ENCODE data around the gene ATP12A. TPM values are rescaled to one million over a fixed set of nuclear protein-coding genes. Genes with fewer than 3 reads are reported as not detected.

ATP12A gene
- total and polyA plus RNA-seq, 2 donors: 0.28 to 2.2 TPM

DNA sequence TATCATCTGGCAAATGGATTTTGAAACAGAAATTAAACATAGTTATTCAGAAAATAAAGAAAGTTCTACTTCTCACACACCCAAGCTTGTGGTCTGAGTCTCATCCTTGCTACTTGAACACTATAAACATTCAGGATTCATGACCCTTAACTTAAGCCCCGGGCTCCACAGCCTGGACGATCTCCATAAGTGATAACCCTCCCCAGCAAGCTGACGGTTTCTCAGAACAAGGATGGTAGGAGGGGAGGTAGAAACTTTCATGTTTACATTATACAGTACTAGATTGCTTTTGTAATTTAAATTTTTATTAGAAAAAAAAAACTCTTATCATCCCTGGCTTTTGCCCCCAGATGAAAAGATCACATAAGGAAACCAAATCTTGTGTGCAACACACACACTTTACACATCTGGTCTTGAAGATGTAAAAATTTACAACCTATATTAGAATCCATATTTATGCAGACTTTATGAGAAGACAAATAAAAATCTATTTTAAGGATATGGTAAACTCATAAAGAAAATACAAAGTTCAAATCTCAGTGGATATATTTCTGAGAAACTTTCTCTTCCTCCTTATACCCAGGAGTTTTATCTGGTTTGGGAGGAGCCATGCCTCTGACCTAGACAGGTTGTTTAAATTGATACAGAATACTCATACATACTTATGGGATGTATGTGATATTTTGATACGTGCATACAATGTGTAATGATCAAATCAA is 20.0 kb upstream of the ATP12A start:
- H3K27me3 ChIP-seq (ENCODE audit: control insufficient read depth in 2 of 2, insufficient read depth in 1 of 2, low read length in 1 of 2): no peaks in the 10 kb centered on the region
- H3K4me3 ChIP-seq (ENCODE audit: low read length in 2 of 2): no peak overlapping the region
- 87% methylated on average over 4 of the region's 4 CpGs for WGBS
- H3K4me1 ChIP-seq (ENCODE audit: control insufficient read depth in 2 of 2, insufficient read depth in 2 of 2, low read length in 2 of 2): no peaks in the 10 kb centered on the region
- DNase-seq (ENCODE audit: low read depth in 6 of 9, low spot score in 9 of 9): no peak
- no peaks in the 10 kb centered on the region for H3K36me3 ChIP-seq (ENCODE audit: control insufficient read depth in 2 of 2, insufficient read depth in 2 of 2, low read length in 1 of 2)
- no peak overlapping the region for H3K27ac ChIP-seq (ENCODE audit: low read depth in 1 of 2, low read length in 1 of 2)
- no peaks in the 10 kb centered on the region for H3K9me3 ChIP-seq (ENCODE audit: control insufficient read depth in 2 of 2, insufficient read depth in 1 of 2, low read length in 1 of 2)

DNA sequence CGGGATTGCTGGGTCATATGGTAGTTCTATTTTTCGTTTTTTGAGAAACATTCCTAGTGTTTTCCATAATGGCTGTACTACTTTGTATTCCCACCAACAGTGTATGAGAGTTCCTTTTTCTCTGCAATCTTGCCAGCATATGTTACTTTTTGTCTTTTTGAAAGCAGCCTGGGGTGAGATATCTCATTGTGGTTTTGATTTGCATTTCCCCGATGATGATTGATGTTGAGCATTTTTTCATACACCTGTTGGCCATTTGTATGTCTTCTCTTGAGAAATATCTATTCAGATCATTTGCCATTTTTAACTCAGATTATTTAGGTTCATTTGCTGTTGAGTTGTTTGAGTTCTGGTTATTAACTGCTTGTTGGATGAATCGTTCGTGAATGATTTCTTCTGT is 18.5 kb upstream of the ATP12A start:
- DNase-seq (ENCODE audit: low read depth in 6 of 9, low spot score in 9 of 9): no peak
- Histone ChIP-seq H3K9me3 (ENCODE audit: control insufficient read depth in 2 of 2, insufficient read depth in 1 of 2, low read length in 1 of 2) (no peaks in the 10 kb centered on the region), H3K4me1 (ENCODE audit: control insufficient read depth in 2 of 2, insufficient read depth in 2 of 2, low read length in 2 of 2) (no peaks in the 10 kb centered on the region), H3K27me3 (ENCODE audit: control insufficient read depth in 2 of 2, insufficient read depth in 1 of 2, low read length in 1 of 2) (no peaks in the 10 kb centered on the region), H3K4me3 (ENCODE audit: low read length in 2 of 2) (no peak overlapping the region), H3K36me3 (ENCODE audit: control insufficient read depth in 2 of 2, insufficient read depth in 2 of 2, low read length in 1 of 2) (no peaks in the 10 kb centered on the region), H3K27ac (ENCODE audit: low read depth in 1 of 2, low read length in 1 of 2) (no peak overlapping the region)
- WGBS: 79% methylated on average over 5 of the region's 5 CpGs

DNA sequence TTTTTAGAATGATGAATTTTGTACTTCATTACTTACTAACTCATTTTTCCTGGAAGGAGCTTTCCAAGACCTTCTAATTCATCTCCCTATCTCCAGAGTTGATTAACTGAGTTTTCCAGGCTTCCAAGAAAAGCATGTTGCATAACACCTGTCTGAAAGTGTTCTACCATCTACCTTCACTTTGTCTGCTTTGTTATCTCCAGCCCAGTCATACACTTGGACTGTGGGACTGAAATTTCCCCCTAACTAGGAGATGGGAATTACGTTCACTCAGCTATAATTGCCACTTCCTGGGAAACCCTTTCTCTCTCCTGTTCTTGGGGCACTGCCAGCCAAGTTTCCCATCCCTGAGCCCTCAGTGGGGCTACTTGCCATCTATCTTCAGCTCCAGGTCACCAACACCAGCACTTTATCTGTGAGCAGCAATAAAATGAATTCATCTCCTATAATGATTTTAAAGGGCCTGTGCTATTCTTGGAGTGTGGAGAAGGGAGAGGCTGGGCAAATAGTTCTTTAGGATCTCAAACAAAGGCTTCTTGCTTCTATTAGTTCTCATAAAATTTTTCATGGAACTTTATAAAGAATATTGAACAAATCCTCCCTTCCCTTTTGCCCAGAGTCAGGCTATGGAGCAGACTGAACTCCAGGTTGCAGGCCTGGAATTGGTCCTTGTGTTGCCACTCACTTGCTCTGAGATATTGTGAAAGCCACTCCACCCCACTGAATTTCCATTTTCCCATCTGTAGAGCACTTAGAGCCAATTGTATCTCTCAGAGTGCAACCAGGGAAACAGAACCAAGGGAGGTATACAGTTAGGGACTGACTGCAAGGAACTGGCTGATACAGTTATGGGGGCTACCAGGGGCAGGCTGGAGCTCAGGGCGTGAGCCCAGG is 17.8 kb upstream of the ATP12A start:
- Histone ChIP-seq H3K4me1 (ENCODE audit: control insufficient read depth in 2 of 2, insufficient read depth in 2 of 2, low read length in 2 of 2) (no peaks in the 10 kb centered on the region), H3K9me3 (ENCODE audit: control insufficient read depth in 2 of 2, insufficient read depth in 1 of 2, low read length in 1 of 2) (no peaks in the 10 kb centered on the region), H3K4me3 (ENCODE audit: low read length in 2 of 2) (no peak overlapping the region), H3K27ac (ENCODE audit: low read depth in 1 of 2, low read length in 1 of 2) (no peak overlapping the region), H3K36me3 (ENCODE audit: control insufficient read depth in 2 of 2, insufficient read depth in 2 of 2, low read length in 1 of 2) (no peaks in the 10 kb centered on the region), H3K27me3 (ENCODE audit: control insufficient read depth in 2 of 2, insufficient read depth in 1 of 2, low read length in 1 of 2) (no peaks in the 10 kb centered on the region)
- WGBS: 93% methylated on average over 2 of the region's 2 CpGs
- DNase-seq (ENCODE audit: low read depth in 6 of 9, low spot score in 9 of 9): no peak

DNA sequence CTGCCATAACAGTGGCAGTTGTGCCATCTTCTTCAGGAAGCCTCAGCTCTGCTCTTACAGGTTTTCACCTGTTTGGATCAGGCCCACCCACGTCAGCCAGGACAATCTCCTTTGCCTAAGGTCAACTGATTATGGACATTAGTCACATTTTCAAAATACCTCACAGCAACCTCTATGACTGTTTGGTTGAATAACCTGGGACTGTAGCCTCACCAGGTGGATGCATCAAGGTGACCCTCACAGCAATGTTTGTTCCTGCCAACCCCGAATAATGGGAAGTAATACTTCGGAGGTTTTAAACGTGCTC is 17.2 kb upstream of the ATP12A start:
- Histone ChIP-seq H3K4me1 (ENCODE audit: control insufficient read depth in 2 of 2, insufficient read depth in 2 of 2, low read length in 2 of 2) (no peaks in the 10 kb centered on the region), H3K9me3 (ENCODE audit: control insufficient read depth in 2 of 2, insufficient read depth in 1 of 2, low read length in 1 of 2) (no peaks in the 10 kb centered on the region), H3K4me3 (ENCODE audit: low read length in 2 of 2) (no peak overlapping the region), H3K27ac (ENCODE audit: low read depth in 1 of 2, low read length in 1 of 2) (no peak overlapping the region), H3K36me3 (ENCODE audit: control insufficient read depth in 2 of 2, insufficient read depth in 2 of 2, low read length in 1 of 2) (no peaks in the 10 kb centered on the region), H3K27me3 (ENCODE audit: control insufficient read depth in 2 of 2, insufficient read depth in 1 of 2, low read length in 1 of 2) (no peaks in the 10 kb centered on the region)
- WGBS: 95% methylated on average over 4 of the region's 4 CpGs
- no peak for DNase-seq (ENCODE audit: low read depth in 6 of 9, low spot score in 9 of 9)

DNA sequence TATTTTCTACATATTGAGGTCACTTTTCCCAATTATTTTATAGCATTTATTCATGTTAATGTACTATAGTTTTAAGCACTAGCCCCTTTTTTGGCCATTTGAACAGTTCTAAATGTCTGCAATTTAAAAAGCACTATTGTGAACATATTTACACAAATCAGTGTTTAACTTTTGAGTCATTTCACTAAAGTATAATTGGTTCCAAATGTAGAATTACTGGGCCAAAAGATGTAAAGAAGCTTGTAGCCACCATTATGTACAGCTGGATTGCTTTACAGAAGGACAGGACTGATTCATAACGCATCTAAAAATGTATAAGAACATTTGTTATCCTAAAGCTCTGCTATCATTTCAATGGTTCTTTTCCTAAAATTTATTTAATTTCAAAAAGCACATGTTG is 16.6 kb upstream of the ATP12A start:
- Histone ChIP-seq H3K9me3 (ENCODE audit: control insufficient read depth in 2 of 2, insufficient read depth in 1 of 2, low read length in 1 of 2) (no peaks in the 10 kb centered on the region), H3K27ac (ENCODE audit: low read depth in 1 of 2, low read length in 1 of 2) (no peak overlapping the region), H3K4me3 (ENCODE audit: low read length in 2 of 2) (no peak overlapping the region), H3K4me1 (ENCODE audit: control insufficient read depth in 2 of 2, insufficient read depth in 2 of 2, low read length in 2 of 2) (no peaks in the 10 kb centered on the region), H3K27me3 (ENCODE audit: control insufficient read depth in 2 of 2, insufficient read depth in 1 of 2, low read length in 1 of 2) (no peaks in the 10 kb centered on the region), H3K36me3 (ENCODE audit: control insufficient read depth in 2 of 2, insufficient read depth in 2 of 2, low read length in 1 of 2) (no peaks in the 10 kb centered on the region)
- DNase-seq (ENCODE audit: low read depth in 6 of 9, low spot score in 9 of 9): no peak
- WGBS: 99% methylated on average over 1 of the region's 1 CpG

DNA sequence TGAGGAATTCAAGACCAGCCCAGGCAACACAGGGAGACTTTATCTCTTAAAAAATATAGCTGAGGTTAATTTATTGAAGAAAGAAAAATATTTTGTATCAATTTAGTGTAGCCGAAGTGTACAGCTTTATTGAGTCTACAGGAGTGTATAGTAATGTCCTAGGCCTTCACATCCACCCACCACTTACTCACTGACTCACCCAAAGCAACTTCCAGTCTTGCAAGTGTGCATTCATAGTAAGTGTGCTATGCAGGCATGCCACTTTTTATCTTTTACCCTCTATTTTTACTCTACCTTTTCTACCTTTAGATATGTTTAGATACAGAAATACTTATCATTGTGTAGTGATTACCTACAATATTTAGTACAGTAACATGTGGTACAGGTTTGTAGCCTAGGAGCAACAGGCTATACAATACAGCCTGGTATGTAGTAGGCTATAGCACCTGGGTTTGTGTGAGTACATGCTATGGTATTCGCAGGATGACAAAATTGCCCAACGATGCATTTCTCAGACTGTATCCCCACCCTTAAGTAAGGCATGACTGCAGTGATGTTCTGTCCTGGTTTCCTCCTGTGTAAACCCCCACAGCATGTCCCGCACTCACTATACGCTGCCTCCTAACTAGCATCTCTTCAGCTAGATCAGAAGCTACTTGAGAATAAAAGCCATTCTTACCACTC is 15.3 kb upstream of the ATP12A start:
- 97% methylated on average over 5 of the region's 5 CpGs for WGBS
- H3K36me3 ChIP-seq (ENCODE audit: control insufficient read depth in 2 of 2, insufficient read depth in 2 of 2, low read length in 1 of 2): no peaks in the 10 kb centered on the region
- no peaks in the 10 kb centered on the region for H3K9me3 ChIP-seq (ENCODE audit: control insufficient read depth in 2 of 2, insufficient read depth in 1 of 2, low read length in 1 of 2)
- no peak overlapping the region for H3K4me3 ChIP-seq (ENCODE audit: low read length in 2 of 2)
- H3K27me3 ChIP-seq (ENCODE audit: control insufficient read depth in 2 of 2, insufficient read depth in 1 of 2, low read length in 1 of 2): peaks cover 0 to 4% of the 10 kb centered on the region in 2 donors
- H3K27ac ChIP-seq (ENCODE audit: low read depth in 1 of 2, low read length in 1 of 2): no peak overlapping the region
- H3K4me1 ChIP-seq (ENCODE audit: control insufficient read depth in 2 of 2, insufficient read depth in 2 of 2, low read length in 2 of 2): no peaks in the 10 kb centered on the region
- DNase-seq (ENCODE audit: low read depth in 6 of 9, low spot score in 9 of 9): no peak

DNA sequence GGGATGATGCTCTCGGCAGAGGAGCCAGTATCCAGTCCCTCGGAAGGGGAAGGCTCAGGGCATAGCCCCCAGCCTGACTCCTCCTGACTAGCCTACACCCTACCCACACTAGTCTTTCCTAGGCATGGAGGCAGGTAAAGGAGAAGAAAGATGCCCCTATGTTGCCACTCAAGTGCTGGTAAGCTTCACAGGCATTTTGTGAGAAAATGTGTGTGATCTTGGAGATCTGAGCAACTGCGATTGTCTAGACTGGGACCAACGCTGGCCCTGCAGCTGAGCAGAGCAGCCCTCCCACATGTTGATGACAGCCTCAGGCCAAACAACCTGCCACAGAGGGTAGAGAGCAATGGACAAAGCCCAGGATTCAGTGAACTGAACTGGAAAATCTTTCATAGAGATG is 11.7 kb upstream of the ATP12A start:
- no peak for DNase-seq (ENCODE audit: low read depth in 6 of 9, low spot score in 9 of 9)
- H3K4me1 ChIP-seq (ENCODE audit: control insufficient read depth in 2 of 2, insufficient read depth in 2 of 2, low read length in 2 of 2): peaks cover 0 to 4% of the 10 kb centered on the region in 2 donors
- H3K27ac ChIP-seq (ENCODE audit: low read depth in 1 of 2, low read length in 1 of 2): no peak overlapping the region
- whole genome bisulfite sequencing: 95% methylated on average over 4 of the region's 4 CpGs
- peaks cover 0 to 4% of the 10 kb centered on the region in 2 donors for H3K27me3 ChIP-seq (ENCODE audit: control insufficient read depth in 2 of 2, insufficient read depth in 1 of 2, low read length in 1 of 2)
- no peak overlapping the region for H3K4me3 ChIP-seq (ENCODE audit: low read length in 2 of 2)
- no peaks in the 10 kb centered on the region for H3K9me3 ChIP-seq (ENCODE audit: control insufficient read depth in 2 of 2, insufficient read depth in 1 of 2, low read length in 1 of 2)
- H3K36me3 ChIP-seq (ENCODE audit: control insufficient read depth in 2 of 2, insufficient read depth in 2 of 2, low read length in 1 of 2): no peaks in the 10 kb centered on the region

DNA sequence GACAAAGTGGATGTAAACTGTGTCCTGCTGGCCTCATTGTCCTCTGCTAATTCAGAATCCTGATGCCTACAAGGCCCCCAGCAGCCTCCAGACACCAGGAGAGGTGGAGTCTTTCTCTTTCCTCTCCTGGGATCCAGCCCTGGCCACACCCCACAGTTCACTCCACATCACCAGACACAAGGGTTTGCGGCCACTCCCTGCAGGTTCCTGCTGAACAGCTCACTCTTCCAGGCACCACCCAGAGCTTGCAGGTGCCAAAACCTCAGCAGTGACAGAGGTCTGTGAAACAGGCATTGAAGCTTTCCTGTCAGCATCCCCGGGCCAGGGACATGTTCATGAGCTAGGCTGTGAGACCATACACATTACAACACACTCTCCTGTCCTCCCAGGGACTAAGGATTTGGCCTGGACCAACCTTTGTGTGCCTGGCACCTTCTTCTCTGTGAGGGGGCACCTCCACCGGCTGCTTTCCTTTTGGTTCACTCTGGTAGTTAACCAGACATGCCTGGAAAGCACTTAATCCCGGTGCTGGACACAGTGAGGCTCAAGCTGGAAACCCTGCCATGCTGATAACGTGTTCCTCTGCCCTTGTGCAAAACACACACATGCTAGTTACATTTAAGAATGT is 11.1 kb upstream of the ATP12A start:
- Histone ChIP-seq H3K27ac (ENCODE audit: low read depth in 1 of 2, low read length in 1 of 2) (no peak overlapping the region), H3K9me3 (ENCODE audit: control insufficient read depth in 2 of 2, insufficient read depth in 1 of 2, low read length in 1 of 2) (no peaks in the 10 kb centered on the region), H3K36me3 (ENCODE audit: control insufficient read depth in 2 of 2, insufficient read depth in 2 of 2, low read length in 1 of 2) (no peaks in the 10 kb centered on the region), H3K27me3 (ENCODE audit: control insufficient read depth in 2 of 2, insufficient read depth in 1 of 2, low read length in 1 of 2) (peaks cover 0 to 4% of the 10 kb centered on the region in 2 donors), H3K4me3 (ENCODE audit: low read length in 2 of 2) (no peak overlapping the region), H3K4me1 (ENCODE audit: control insufficient read depth in 2 of 2, insufficient read depth in 2 of 2, low read length in 2 of 2) (peaks cover 0 to 4% of the 10 kb centered on the region in 2 donors)
- DNase-seq (ENCODE audit: low read depth in 6 of 9, low spot score in 9 of 9): no peak
- WGBS: 89% methylated on average over 5 of the region's 5 CpGs

DNA sequence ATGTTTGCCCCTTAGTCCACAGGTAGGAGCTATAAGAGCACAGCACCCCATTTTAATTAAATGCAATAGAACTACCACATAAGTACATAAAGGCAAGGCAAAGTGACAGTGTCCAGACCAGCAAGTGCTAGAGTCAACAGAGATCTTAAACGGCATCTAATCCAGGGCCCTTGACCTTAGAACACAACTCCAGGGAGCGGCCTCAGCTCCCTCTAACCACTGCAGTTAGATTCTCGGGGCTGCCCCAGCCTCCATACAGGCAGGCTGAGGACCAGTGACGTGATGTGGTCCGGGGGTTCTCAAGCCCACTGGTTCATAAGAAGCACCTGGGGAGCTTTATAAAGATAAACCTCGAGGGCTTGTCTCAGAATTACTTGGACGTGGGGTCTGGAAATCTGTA is 10.0 kb upstream of the ATP12A start:
- H3K27me3 ChIP-seq (ENCODE audit: control insufficient read depth in 2 of 2, insufficient read depth in 1 of 2, low read length in 1 of 2): peaks cover 0 to 4% of the 10 kb centered on the region in 2 donors
- H3K4me1 ChIP-seq (ENCODE audit: control insufficient read depth in 2 of 2, insufficient read depth in 2 of 2, low read length in 2 of 2): peaks cover 0 to 4% of the 10 kb centered on the region in 2 donors
- 95% methylated on average over 7 of the region's 7 CpGs for WGBS
- H3K4me3 ChIP-seq (ENCODE audit: low read length in 2 of 2): no peak overlapping the region
- H3K27ac ChIP-seq (ENCODE audit: low read depth in 1 of 2, low read length in 1 of 2): no peak overlapping the region
- H3K36me3 ChIP-seq (ENCODE audit: control insufficient read depth in 2 of 2, insufficient read depth in 2 of 2, low read length in 1 of 2): no peaks in the 10 kb centered on the region
- H3K9me3 ChIP-seq (ENCODE audit: control insufficient read depth in 2 of 2, insufficient read depth in 1 of 2, low read length in 1 of 2): no peaks in the 10 kb centered on the region
- no peak for DNase-seq (ENCODE audit: low read depth in 6 of 9, low spot score in 9 of 9)
